Sigmoid colon (tissue), 4 donors: Measurements from ENCODE around the gene EMP1.
A peak's percentile ranks its signal among the peaks of the same experiment; 100 is the strongest.

ENCODE experiments used
- EP300 ChIP-seq, 4 donors: sonication (generic); formaldehyde crosslinking; IDR thresholded peaks; one replicate each; pipeline ENCODE4 v1.6.1; 2017; ENCODE audit warnings: antibody characterized with exemption in 4 of 4
- POLR2A ChIP-seq, 2 donors: fragments of 450-650 bp; IDR thresholded peaks; one replicate each; pipeline ENCODE4 v1.6.1; 2016; ENCODE audit warnings: antibody characterized with exemption in 2 of 2, mild to moderate bottlenecking in 2 of 2, moderate library complexity in 2 of 2
- POLR2AphosphoS5 ChIP-seq, 4 donors: sonication (generic); formaldehyde crosslinking; IDR thresholded peaks; one replicate each; pipeline ENCODE4 v1.6.1; 2017; ENCODE audit warnings: antibody characterized with exemption in 4 of 4
- TF ChIP-seq, protein P1 (sequence below), 4 experiments: fragments of 450-650 bp in 3 of 4; fragments of 200-600 bp in 1 of 4; IDR thresholded peaks; one replicate each; pipeline ENCODE4 v1.5.1; 2016 to 2019; ENCODE audit warnings: antibody characterized with exemption in 4 of 4, mild to moderate bottlenecking in 3 of 4, moderate library complexity in 2 of 4

GRCh38 chr12:13196130-13196921 is at the start of gene EMP1:
- TF ChIP-seq POLR2AphosphoS5 (IDR thresholded peaks at IDR 0.05) = peak; percentile 82 to 91 (median 90)
- TF ChIP-seq, protein P1, sequence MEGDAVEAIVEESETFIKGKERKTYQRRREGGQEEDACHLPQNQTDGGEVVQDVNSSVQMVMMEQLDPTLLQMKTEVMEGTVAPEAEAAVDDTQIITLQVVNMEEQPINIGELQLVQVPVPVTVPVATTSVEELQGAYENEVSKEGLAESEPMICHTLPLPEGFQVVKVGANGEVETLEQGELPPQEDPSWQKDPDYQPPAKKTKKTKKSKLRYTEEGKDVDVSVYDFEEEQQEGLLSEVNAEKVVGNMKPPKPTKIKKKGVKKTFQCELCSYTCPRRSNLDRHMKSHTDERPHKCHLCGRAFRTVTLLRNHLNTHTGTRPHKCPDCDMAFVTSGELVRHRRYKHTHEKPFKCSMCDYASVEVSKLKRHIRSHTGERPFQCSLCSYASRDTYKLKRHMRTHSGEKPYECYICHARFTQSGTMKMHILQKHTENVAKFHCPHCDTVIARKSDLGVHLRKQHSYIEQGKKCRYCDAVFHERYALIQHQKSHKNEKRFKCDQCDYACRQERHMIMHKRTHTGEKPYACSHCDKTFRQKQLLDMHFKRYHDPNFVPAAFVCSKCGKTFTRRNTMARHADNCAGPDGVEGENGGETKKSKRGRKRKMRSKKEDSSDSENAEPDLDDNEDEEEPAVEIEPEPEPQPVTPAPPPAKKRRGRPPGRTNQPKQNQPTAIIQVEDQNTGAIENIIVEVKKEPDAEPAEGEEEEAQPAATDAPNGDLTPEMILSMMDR (IDR thresholded peaks at IDR 0.05) = no peak
- peak; percentile 37 to 72 for TF ChIP-seq POLR2A (IDR thresholded peaks at IDR 0.05)
- TF ChIP-seq EP300 (IDR thresholded peaks at IDR 0.05) = peak in 1 of 4 donors; percentile 15
